SK-N-SH (cell line): ENCODE data around the gene MYO16. TPM values are rescaled to one million over a fixed set of nuclear protein-coding genes. Genes with fewer than 3 reads are reported as not detected.
A peak's percentile ranks its signal among the peaks of the same experiment; 100 is the strongest.

Experiments used
- CTCF ChIA-PET: fragments of 300-600, 350-600 bp; formaldehyde crosslinking; extraction: SDS; loops from one replicate; lab custom pipeline; 2021; lab: Yijun Ruan, JAX
- POLR2A ChIA-PET: fragments of 350-600 bp; sonication (Branson Sonifier 250); formaldehyde crosslinking; extraction: SDS; loops from one replicate; lab custom pipeline; 2020; ENCODE audit warnings: antibody characterized with exemption, inconsistent platforms; lab: Yijun Ruan, JAX
- DNase-seq: peaks from one replicate; pipeline ENCODE4 v3.0.0; 2012
- H2AFZ ChIP-seq: fragments of 200-600 bp; sonication (generic); 2 replicates; pipeline ENCODE4 v1.8.1; 2016; ENCODE audit warnings: antibody characterized with exemption, mild to moderate bottlenecking, low read depth
- H3F3A ChIP-seq: fragments of 200-600 bp; sonication (generic); replicated peaks from 2 replicates; pipeline ENCODE3; 2016; ENCODE audit warnings: antibody characterized with exemption, mild to moderate bottlenecking; ENCODE audit not compliant: insufficient read depth
- H3K27ac ChIP-seq, 2 experiments: fragments of 200-500 bp in 1 of 2; fragments of 200-600 bp in 1 of 2; sonication (Bioruptor generic) in 1 of 2; sonication (generic), shearing (Covaris generic) in 1 of 2; 2 replicates each; pipeline versions ENCODE4 v1.5.1 to v1.6.1; 2014 to 2016; ENCODE audit warnings: low read depth in 2 of 2, inconsistent platforms in 1 of 2, low read length in 1 of 2, mild to moderate bottlenecking in 1 of 2, mixed read lengths in 1 of 2
- H3K27me3 ChIP-seq: fragments of 200-600 bp; sonication (generic), shearing (Covaris generic); 2 replicates; pipeline ENCODE4 v1.6.1; 2016; ENCODE audit warnings: mixed run types; ENCODE audit not compliant: insufficient read depth
- H3K36me3 ChIP-seq, 2 experiments: fragments of 200-500 bp in 1 of 2; fragments of 200-600 bp in 1 of 2; sonication (Bioruptor generic) in 1 of 2; sonication (generic) in 1 of 2; replicated peaks in 1 of 2; 2 replicates each; pipeline versions ENCODE3 to v1.5.1; 2014 to 2016; ENCODE audit warnings: low read length in 1 of 2, mild to moderate bottlenecking in 1 of 2; ENCODE audit not compliant: insufficient read depth in 2 of 2, control insufficient read depth in 1 of 2
- H3K4me1 ChIP-seq, 2 experiments: fragments of 200-500 bp in 1 of 2; fragments of 200-600 bp in 1 of 2; sonication (Bioruptor generic) in 1 of 2; sonication (generic), shearing (Covaris generic) in 1 of 2; 2 replicates each; pipeline versions ENCODE4 v1.5.1 to v1.6.1; 2014 to 2016; ENCODE audit warnings: low read depth in 1 of 2, low read length in 1 of 2, mixed run types in 1 of 2; ENCODE audit not compliant: insufficient read depth in 2 of 2, control insufficient read depth in 1 of 2
- H3K4me2 ChIP-seq: fragments of 200-600 bp; sonication (generic), shearing (Covaris generic); 2 replicates; pipeline ENCODE4 v1.6.1; 2017; ENCODE audit warnings: mixed run types
- H3K4me3 ChIP-seq, 2 experiments: fragments of 200-500 bp in 1 of 2; fragments of 200-600 bp in 1 of 2; sonication (Bioruptor generic) in 1 of 2; sonication (generic), shearing (Covaris generic) in 1 of 2; 2 replicates each; pipeline versions ENCODE4 v1.5.1 to v1.8.1; 2014 to 2016; ENCODE audit warnings: low read depth in 2 of 2, inconsistent platforms in 1 of 2, low read length in 1 of 2, mild to moderate bottlenecking in 1 of 2, mixed read lengths in 1 of 2, moderate library complexity in 1 of 2
- H3K79me2 ChIP-seq: fragments of 200-600 bp; sonication (generic); 2 replicates; pipeline ENCODE4 v1.8.1; 2017; ENCODE audit warnings: mild to moderate bottlenecking; ENCODE audit not compliant: insufficient read depth
- H3K9ac ChIP-seq: fragments of 200-600 bp; sonication (generic); 2 replicates; pipeline ENCODE4 v1.6.1; 2017; ENCODE audit warnings: mixed run types
- H3K9me2 ChIP-seq: fragments of 200-600 bp; sonication (generic); 2 replicates; pipeline ENCODE4 v1.6.1; 2017; ENCODE audit warnings: mixed run types
- H3K9me3 ChIP-seq: fragments of 200-600 bp; sonication (generic); 2 replicates; pipeline ENCODE4 v1.6.1; 2017; ENCODE audit warnings: mixed run types, mild to moderate bottlenecking, moderate library complexity
- H4K20me1 ChIP-seq: fragments of 200-600 bp; sonication (generic); 2 replicates; pipeline ENCODE4 v1.6.1; 2017; ENCODE audit warnings: mild to moderate bottlenecking, mixed run types; ENCODE audit not compliant: insufficient read depth
- ELF1 ChIP-seq: IDR thresholded peaks from 2 replicates; pipeline ENCODE4 v1.4.0; 2012
- EP300 ChIP-seq, 2 experiments: IDR thresholded peaks; 2 replicates each; pipeline versions ENCODE4 v1.4.0 to v1.6.1; 2012; ENCODE audit warnings: borderline replicate concordance in 1 of 2, low read depth in 1 of 2, low read length in 1 of 2
- EZH2phosphoT487 ChIP-seq: fragments of 200-600 bp; sonication (generic); IDR thresholded peaks from 2 replicates; pipeline ENCODE4 v1.6.1; 2017; ENCODE audit warnings: low read depth, mixed run types, mild to moderate bottlenecking, antibody characterized with exemption, moderate library complexity, borderline replicate concordance
- FOXJ3 ChIP-seq: sonication (generic); formaldehyde crosslinking; IDR thresholded peaks from 2 replicates; pipeline ENCODE4 v1.5.1; 2020; ENCODE audit warnings: mild to moderate bottlenecking, missing genetic modification reagents
- FOXM1 ChIP-seq: IDR thresholded peaks from 2 replicates; pipeline ENCODE4 v1.4.0; 2012; ENCODE audit warnings: low read depth, mild to moderate bottlenecking
- IRF3 ChIP-seq: fragments of 150-350 bp; IDR thresholded peaks from 2 replicates; pipeline ENCODE4 v1.6.1; 2016; ENCODE audit warnings: mild to moderate bottlenecking, low read depth, low read length
- MAX ChIP-seq: IDR thresholded peaks from 2 replicates; pipeline ENCODE4 v1.4.0; 2012; ENCODE audit warnings: low read depth
- MEF2A ChIP-seq: IDR thresholded peaks from 2 replicates; pipeline ENCODE4 v1.4.0; 2012; ENCODE audit warnings: low read depth, borderline replicate concordance
- NFIC ChIP-seq: IDR thresholded peaks from 2 replicates; pipeline ENCODE4 v1.4.0; 2012; ENCODE audit warnings: borderline replicate concordance
- PBX3 ChIP-seq: IDR thresholded peaks from 2 replicates; pipeline ENCODE4; 2012
- POLR2AphosphoS5 ChIP-seq: IDR thresholded peaks from 2 replicates; pipeline ENCODE4 v1.6.1; 2012; ENCODE audit warnings: low read depth, low read length
- RAD21 ChIP-seq: IDR thresholded peaks from 2 replicates; pipeline ENCODE4 v1.6.1; 2012; ENCODE audit warnings: mild to moderate bottlenecking, low read length
- RXRA ChIP-seq: IDR thresholded peaks from 2 replicates; pipeline ENCODE4 v1.4.0; 2012; ENCODE audit warnings: low read depth, mild to moderate bottlenecking, borderline replicate concordance
- SMC3 ChIP-seq: IDR thresholded peaks from 2 replicates; pipeline ENCODE4 v1.6.1; 2012; ENCODE audit warnings: low read depth, low read length, improper control_type of control experiment
- TAF1 ChIP-seq: IDR thresholded peaks from 2 replicates; pipeline ENCODE4 v1.6.1; 2012; ENCODE audit warnings: low read depth, mild to moderate bottlenecking, low read length, moderate library complexity, borderline replicate concordance
- TCF12 ChIP-seq: IDR thresholded peaks from 2 replicates; pipeline ENCODE4 v1.4.0; 2012
- USF2 ChIP-seq: fragments of 150-350 bp; IDR thresholded peaks from 2 replicates; pipeline ENCODE4 v1.6.1; 2017; ENCODE audit warnings: antibody characterized with exemption, low read length, low read depth, borderline replicate concordance
- WGBS: methylation state at CpG from one replicate; pipeline ENCODE4 v1.1.6; 2017; ENCODE audit warnings: low lambda C conversion rate; 5-methylcytosine and 5-hydroxymethylcytosine counted together
- polyA plus RNA-seq, 3 experiments: library from polyadenylated mRNA; depleted of rRNA; stranded (reverse); fragments of >200 nt; gene quantifications; 2 replicates each; pipeline ENCODE4 v1.2.3, GENCODE V29; 2012
- TF ChIP-seq, protein P1 (sequence below): IDR thresholded peaks from 2 replicates; pipeline ENCODE4 v1.4.0; 2012; ENCODE audit warnings: low read depth, borderline replicate concordance

The MYO16 gene
- polyA plus RNA-seq, 1 of the 3 experiments (the other 2 are of a cell fraction) = 0.07 TPM

- H3K4me3 ChIP-seq = no peak overlapping the region
- no peak overlapping the region for H3K9ac ChIP-seq
- no peak overlapping the region for H2AFZ ChIP-seq
- H3K36me3 ChIP-seq = no peaks in the 10 kb centered on the region
- no peaks in the 10 kb centered on the region for H4K20me1 ChIP-seq
- ChIA-PET POLR2A (no interaction called here), CTCF (interaction anchor here (0.9 to 2.1 kb wide), 4 partner anchors 18 to 29 kb away, joined by 3 to 7 read pairs (median 4); no protein-coding TSS in a partner anchor)
- no peaks in the 10 kb centered on the region for H3K9me2 ChIP-seq
- peak overlapping the region in 1 of 2 experiments; percentile 68; a peak in 2 of 4 replicates for H3K27ac ChIP-seq
- no peaks in the 10 kb centered on the region for H3K79me2 ChIP-seq
- no peaks in the 10 kb centered on the region for H3F3A ChIP-seq
- no peaks in the 10 kb centered on the region for H3K9me3 ChIP-seq
- DNase-seq = no peak
- no peak overlapping the region for H3K4me2 ChIP-seq
- no peaks in the 10 kb centered on the region; a peak in 1 of 4 replicates for H3K4me1 ChIP-seq
- H3K27me3 ChIP-seq = no peaks in the 10 kb centered on the region
- peak; percentile 45 for TF ChIP-seq TCF12
- TF ChIP-seq SMC3 = no peak
Observed at GRCh38 chr13:108933061-108933460, 303.6 kb downstream of the MYO16 start.

DNA sequence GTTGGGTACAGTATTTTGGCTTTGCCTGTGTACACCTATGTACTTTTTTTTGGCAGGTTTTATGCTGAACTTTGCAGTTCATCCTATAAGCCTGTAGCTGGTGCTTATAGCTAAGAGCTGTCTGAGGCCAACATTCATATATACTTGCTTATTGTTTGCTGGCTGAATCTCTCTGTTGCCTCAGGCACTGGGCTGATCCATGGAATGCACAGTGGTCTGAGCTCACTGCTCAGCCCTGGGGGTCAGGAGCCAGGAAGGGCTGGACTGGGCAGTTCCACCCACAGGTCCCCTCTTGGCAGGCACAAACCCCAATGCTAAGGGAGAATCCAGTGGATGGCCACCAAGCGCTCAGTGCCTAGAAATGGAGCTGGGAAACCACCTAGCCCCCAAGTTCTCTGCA, 308.7 kb downstream of the MYO16 start:
- ChIA-PET POLR2A (no interaction called here), CTCF (interaction anchor here (0.8 kb wide), 2 partner anchors 22 to 23 kb away, joined by 3 to 4 read pairs; no protein-coding TSS in a partner anchor)
- no peaks in the 10 kb centered on the region for H3K79me2 ChIP-seq
- no peaks in the 10 kb centered on the region for H3K36me3 ChIP-seq
- no peak overlapping the region for H2AFZ ChIP-seq
- H3K27ac ChIP-seq = no peak overlapping the region
- H3K4me2 ChIP-seq = no peak overlapping the region
- no peaks in the 10 kb centered on the region for H3K9me2 ChIP-seq
- H3K9me3 ChIP-seq = no peaks in the 10 kb centered on the region
- H3K9ac ChIP-seq = no peak overlapping the region
- no peak for DNase-seq
- no CpG with 5 or more reads among the region's 1 CpG for WGBS
- H4K20me1 ChIP-seq = no peaks in the 10 kb centered on the region
- TF ChIP-seq RAD21 (no peak), PBX3 (no peak), FOXM1 (no peak), TAF1 (no peak), MAX (no peak)
- no peak overlapping the region for H3K4me3 ChIP-seq
- no peaks in the 10 kb centered on the region; a peak in 1 of 4 replicates for H3K4me1 ChIP-seq
- no peaks in the 10 kb centered on the region for H3K27me3 ChIP-seq
- no peaks in the 10 kb centered on the region for H3F3A ChIP-seq

- DNase-seq = no peak
- no peak overlapping the region for H3K9ac ChIP-seq
- no peaks in the 10 kb centered on the region for H3F3A ChIP-seq
- no peaks in the 10 kb centered on the region; a peak in 1 of 4 replicates for H3K4me1 ChIP-seq
- ChIA-PET POLR2A (no interaction called here), CTCF (interaction anchor here (1.2 kb wide), 1 partner anchor 25 kb away, joined by 3 read pairs; no protein-coding TSS in a partner anchor)
- no peaks in the 10 kb centered on the region for H3K9me2 ChIP-seq
- no peaks in the 10 kb centered on the region for H3K27me3 ChIP-seq
- H2AFZ ChIP-seq = no peak overlapping the region
- no peaks in the 10 kb centered on the region for H3K36me3 ChIP-seq
- no peak overlapping the region for H3K4me3 ChIP-seq
- H3K79me2 ChIP-seq = no peaks in the 10 kb centered on the region
- no peak overlapping the region for H3K27ac ChIP-seq
- WGBS = 79% methylated on average over 2 of the region's 2 CpGs
- H4K20me1 ChIP-seq = no peaks in the 10 kb centered on the region
- no peak overlapping the region for H3K4me2 ChIP-seq
- no peaks in the 10 kb centered on the region for H3K9me3 ChIP-seq
- TF ChIP-seq FOXM1 = no peak
- no peak for TF ChIP-seq SMC3
- no peak for TF ChIP-seq RAD21
- no peak for TF ChIP-seq RXRA
- TF ChIP-seq IRF3 = no peak
- TF ChIP-seq POLR2AphosphoS5 = no peak
- no peak for TF ChIP-seq FOXJ3 (CRISPR knock-in tag)
- TF ChIP-seq MEF2A = no peak
- no peak for TF ChIP-seq NFIC
- TF ChIP-seq, protein P1, sequence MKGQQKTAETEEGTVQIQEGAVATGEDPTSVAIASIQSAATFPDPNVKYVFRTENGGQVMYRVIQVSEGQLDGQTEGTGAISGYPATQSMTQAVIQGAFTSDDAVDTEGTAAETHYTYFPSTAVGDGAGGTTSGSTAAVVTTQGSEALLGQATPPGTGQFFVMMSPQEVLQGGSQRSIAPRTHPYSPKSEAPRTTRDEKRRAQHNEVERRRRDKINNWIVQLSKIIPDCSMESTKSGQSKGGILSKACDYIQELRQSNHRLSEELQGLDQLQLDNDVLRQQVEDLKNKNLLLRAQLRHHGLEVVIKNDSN = no peak
- TF ChIP-seq MAX = no peak
- no peak for TF ChIP-seq ELF1
- no peak for TF ChIP-seq TCF12
- TF ChIP-seq EZH2phosphoT487 = no peak
- TF ChIP-seq EP300 (IDR thresholded peaks at IDR 0.05; ENCODE audit: borderline replicate concordance in 1 of 2, low read depth in 1 of 2, low read length in 1 of 2) = no peak
- TF ChIP-seq USF2 = no peak
Observed at GRCh38 chr13:108940121-108940520, 310.7 kb downstream of the MYO16 start.
